Neuronal stem cell (in vitro differentiated cells): ENCODE data around the gene CYB561A3.

ENCODE experiments used
- DNase-seq: peaks from one replicate; pipeline ENCODE4 v3.0.0-alpha.2; 2013; ENCODE audit warnings: low spot score
- H2AFZ ChIP-seq: one replicate; pipeline ENCODE4 v1.6.1; 2013; ENCODE audit warnings: mild to moderate bottlenecking, low read length, inconsistent platforms
- H2AK5ac ChIP-seq: 2 replicates; pipeline ENCODE4 v1.6.1; 2013; ENCODE audit warnings: low read depth, mild to moderate bottlenecking, inconsistent platforms, low read length, moderate library complexity, mixed read lengths
- H2BK120ac ChIP-seq: 2 replicates; pipeline ENCODE4 v1.6.1; 2013; ENCODE audit warnings: low read depth, mild to moderate bottlenecking, inconsistent platforms, low read length, moderate library complexity, mixed read lengths
- H2BK12ac ChIP-seq: one replicate; pipeline ENCODE4 v1.6.1; 2013; ENCODE audit warnings: low read length, inconsistent platforms
- H2BK15ac ChIP-seq: 2 replicates; pipeline ENCODE4 v1.6.1; 2013; ENCODE audit warnings: mild to moderate bottlenecking, low read length, inconsistent platforms, mixed read lengths
- H2BK5ac ChIP-seq: one replicate; pipeline ENCODE4 v1.6.1; 2013; ENCODE audit warnings: inconsistent platforms, mild to moderate bottlenecking, low read length, moderate library complexity
- H3K14ac ChIP-seq: one replicate; pipeline ENCODE4 v1.6.1; 2013; ENCODE audit warnings: low read length, inconsistent platforms
- H3K18ac ChIP-seq: 2 replicates; pipeline ENCODE4 v1.6.1; 2013; ENCODE audit warnings: low read length, inconsistent platforms
- H3K23ac ChIP-seq: 2 replicates; pipeline ENCODE4 v1.6.1; 2013; ENCODE audit warnings: low read depth, mild to moderate bottlenecking, mixed read lengths, low read length, inconsistent platforms; ENCODE audit not compliant: poor library complexity
- H3K27ac ChIP-seq: replicated peaks from 3 replicates; pipeline ENCODE4 v1.5.1; 2013; ENCODE audit warnings: low read length, inconsistent platforms
- H3K27me3 ChIP-seq, 3 experiments: 2 replicates each; pipeline ENCODE4 v1.6.1; 2013; ENCODE audit warnings: low read length in 3 of 3, mild to moderate bottlenecking in 2 of 3, inconsistent platforms in 1 of 3, low read depth in 1 of 3, mixed read lengths in 1 of 3, moderate library complexity in 1 of 3; ENCODE audit not compliant: control insufficient read depth in 3 of 3, insufficient read depth in 3 of 3
- H3K36me3 ChIP-seq, 2 donors: replicated peaks in 1 of 2; 2 replicates each; pipeline ENCODE4 v1.6.1; 2013; ENCODE audit warnings: low read length in 2 of 2; ENCODE audit not compliant: control insufficient read depth in 2 of 2, insufficient read depth in 2 of 2
- H3K4ac ChIP-seq: 2 replicates; pipeline ENCODE4 v1.6.1; 2013; ENCODE audit warnings: inconsistent platforms, mild to moderate bottlenecking, low read length, moderate library complexity
- H3K4me1 ChIP-seq, 2 donors: 1 replicate in 1 of 2; 2 replicates in 1 of 2; pipeline ENCODE4 v1.6.1; 2013; ENCODE audit warnings: low read length in 2 of 2, low read depth in 1 of 2; ENCODE audit not compliant: control insufficient read depth in 2 of 2, insufficient read depth in 1 of 2
- H3K4me2 ChIP-seq: one replicate; pipeline ENCODE4 v1.6.1; 2013; ENCODE audit warnings: mild to moderate bottlenecking, low read length, inconsistent platforms; ENCODE audit not compliant: insufficient read depth, poor library complexity, severe bottlenecking
- H3K4me3 ChIP-seq, 2 donors: 2 replicates each; pipeline ENCODE4 v1.5.1; 2013; ENCODE audit warnings: low read length in 2 of 2, mild to moderate bottlenecking in 2 of 2, inconsistent platforms in 1 of 2, moderate library complexity in 1 of 2
- H3K79me1 ChIP-seq: one replicate; pipeline ENCODE4 v1.6.1; 2013; ENCODE audit warnings: low read depth, mild to moderate bottlenecking, inconsistent platforms, low read length, moderate library complexity
- H3K9ac ChIP-seq: one replicate; pipeline ENCODE4 v1.6.1; 2013; ENCODE audit warnings: mild to moderate bottlenecking, low read depth, low read length, inconsistent platforms; ENCODE audit not compliant: poor library complexity
- H3K9me3 ChIP-seq, 2 donors: replicated peaks in 1 of 2; 2 replicates each; pipeline versions ENCODE3 to v1.6.1; 2013; ENCODE audit warnings: low read length in 2 of 2, mild to moderate bottlenecking in 2 of 2, inconsistent platforms in 1 of 2, low read depth in 1 of 2, mixed read lengths in 1 of 2, moderate library complexity in 1 of 2; ENCODE audit not compliant: control insufficient read depth in 2 of 2, insufficient read depth in 1 of 2
- H4K8ac ChIP-seq: one replicate; pipeline ENCODE4 v1.6.1; 2013; ENCODE audit warnings: low read depth, mild to moderate bottlenecking, inconsistent platforms, low read length, moderate library complexity
- H4K91ac ChIP-seq: one replicate; pipeline ENCODE4 v1.6.1; 2013; ENCODE audit warnings: low read length, low read depth, mild to moderate bottlenecking, inconsistent platforms; ENCODE audit not compliant: poor library complexity
- WGBS, 2 donors: extraction: QIAGEN DNeasy Blood & Tissue Kit; methylation state at CpG; one replicate each; pipeline ENCODE4 v1.1.7; 2013; ENCODE audit warnings: missing lambda C conversion rate in 2 of 2, mixed read lengths in 1 of 2; ENCODE audit not compliant: insufficient read length in 2 of 2, insufficient replicate concordance in 1 of 2; ENCODE audit errors: extremely low coverage in 2 of 2; 5-methylcytosine and 5-hydroxymethylcytosine counted together

The CYB561A3 gene

DNA sequence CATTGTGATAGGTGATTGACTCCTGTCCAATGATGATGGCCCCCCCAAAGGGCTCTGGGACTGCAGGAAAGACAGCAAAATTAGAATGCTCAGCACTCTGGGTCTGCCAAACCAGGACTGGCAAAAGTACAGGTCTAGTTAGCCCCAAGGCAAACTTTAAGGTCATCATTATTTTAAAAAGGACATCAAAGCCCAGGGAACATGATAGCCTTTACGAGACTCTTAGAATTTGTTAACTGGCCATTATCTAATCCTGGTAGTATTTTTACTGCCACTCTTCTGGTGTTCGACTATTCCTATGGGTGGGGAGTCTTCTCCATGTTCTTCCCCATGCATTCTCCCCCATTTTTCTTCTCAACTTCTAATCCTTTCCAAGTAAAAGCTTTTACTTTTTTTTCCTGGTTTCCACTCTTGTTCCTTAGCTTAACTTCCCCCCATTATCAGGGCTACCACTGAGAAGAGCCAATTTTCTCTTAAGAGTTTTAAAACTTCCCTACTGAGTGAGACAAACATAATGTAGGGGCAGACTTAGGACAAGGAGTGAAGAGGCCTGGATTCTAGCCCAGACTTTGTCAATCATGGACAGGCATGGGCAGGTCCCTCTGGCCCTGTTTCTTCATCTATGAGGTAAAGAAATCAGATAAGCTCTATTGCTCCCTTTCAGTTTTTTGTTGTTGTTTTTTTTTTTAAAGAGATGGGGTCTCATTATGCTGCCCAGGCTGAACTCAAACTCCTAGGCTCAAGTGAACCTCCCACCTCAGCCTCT lies 35.9 kb downstream of the CYB561A3 start:
- no CpG with 5 or more reads among the region's 2 CpGs for WGBS, 2 donors
- peaks cover 3% of the 10 kb centered on the region for H3K79me1 ChIP-seq
- no peaks in the 10 kb centered on the region for H3K4me1 ChIP-seq
- peaks cover 38 to 97% of the 10 kb centered on the region in 2 donors for H3K36me3 ChIP-seq
- H3K27ac ChIP-seq, result no peak overlapping the region
- no peak overlapping the region for H2BK5ac ChIP-seq
- H3K23ac ChIP-seq, result no peak overlapping the region
- H4K8ac ChIP-seq, result no peak overlapping the region
- H3K9me3 ChIP-seq, result no peaks in the 10 kb centered on the region
- H4K91ac ChIP-seq, result no peak overlapping the region
- H3K4me3 ChIP-seq, result no peak overlapping the region
- H3K4ac ChIP-seq, result no peak overlapping the region
- H3K14ac ChIP-seq, result no peak overlapping the region
- H2AFZ ChIP-seq, result no peak overlapping the region
- H2BK12ac ChIP-seq, result no peak overlapping the region
- no peak overlapping the region for H2BK120ac ChIP-seq
- no peak overlapping the region for H2AK5ac ChIP-seq
- H3K27me3 ChIP-seq, result no peaks in the 10 kb centered on the region
- no peak overlapping the region for H3K4me2 ChIP-seq
- no peak overlapping the region for H3K18ac ChIP-seq
- no peak for DNase-seq
- no peak overlapping the region for H3K9ac ChIP-seq
- no peak overlapping the region for H2BK15ac ChIP-seq

DNA sequence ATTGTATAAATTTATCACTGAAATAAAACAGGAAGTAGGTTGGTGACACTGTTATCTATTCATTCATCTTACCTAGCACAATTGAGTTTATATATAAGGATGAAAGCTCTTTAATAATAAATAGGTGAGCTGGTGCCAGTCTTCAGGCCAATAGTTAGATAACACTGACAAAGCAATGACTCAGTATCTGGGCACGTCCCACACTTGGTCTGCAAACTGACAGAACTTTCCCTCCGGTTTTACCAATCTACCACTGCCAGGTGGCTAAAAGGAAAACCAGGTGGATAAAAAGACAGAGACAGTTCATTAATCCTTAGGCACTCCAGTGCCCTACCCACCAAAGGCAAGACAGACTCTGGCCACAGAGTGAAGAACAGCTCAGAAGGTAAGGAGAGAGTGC lies 46.4 kb downstream of the CYB561A3 start:
- Histone ChIP-seq H3K36me3 (peaks cover 42 to 93% of the 10 kb centered on the region in 2 donors), H2AK5ac (no peak overlapping the region), H2BK120ac (no peak overlapping the region), H3K14ac (no peak overlapping the region), H4K91ac (no peak overlapping the region), H2BK5ac (no peak overlapping the region), H3K18ac (no peak overlapping the region), H3K4ac (no peak overlapping the region), H3K4me2 (no peak overlapping the region), H3K27me3 (no peaks in the 10 kb centered on the region), H3K9ac (no peak overlapping the region), H3K27ac (no peak overlapping the region), H3K23ac (no peak overlapping the region), H2AFZ (no peak overlapping the region), H4K8ac (no peak overlapping the region), H3K9me3 (no peaks in the 10 kb centered on the region), H3K4me1 (no peaks in the 10 kb centered on the region), H2BK12ac (no peak overlapping the region), H3K79me1 (peaks cover 4% of the 10 kb centered on the region), H2BK15ac (no peak overlapping the region), H3K4me3 (no peak overlapping the region)
- no CpG with 5 or more reads among the region's 2 CpGs for WGBS, 2 donors
- no peak for DNase-seq

DNA sequence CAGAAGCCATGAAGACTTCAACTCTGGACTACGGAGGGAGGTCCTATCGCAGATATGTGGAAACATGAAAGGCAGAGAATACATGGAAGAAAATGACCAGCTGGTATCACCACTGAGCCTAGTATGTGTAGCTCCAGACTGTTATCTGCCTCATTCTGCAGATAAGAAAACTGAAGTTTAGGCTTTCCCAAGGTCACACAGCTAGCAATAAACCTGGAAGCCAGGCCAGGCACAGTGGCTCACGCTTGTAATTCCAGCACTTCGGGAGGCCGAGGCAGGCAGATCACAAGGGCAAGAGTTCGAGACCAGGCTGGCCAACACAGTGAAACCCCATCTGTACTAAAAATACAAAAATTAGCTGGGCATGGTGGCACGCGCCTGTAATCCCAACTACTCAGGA lies 50.9 kb downstream of the CYB561A3 start:
- Histone ChIP-seq H3K4me2 (no peak overlapping the region), H4K8ac (no peak overlapping the region), H3K9ac (no peak overlapping the region), H3K14ac (no peak overlapping the region), H2BK15ac (no peak overlapping the region), H3K27me3 (no peaks in the 10 kb centered on the region), H3K4ac (no peak overlapping the region), H3K23ac (no peak overlapping the region), H3K18ac (no peak overlapping the region), H2AFZ (no peak overlapping the region), H4K91ac (no peak overlapping the region), H2BK12ac (no peak overlapping the region), H2BK120ac (no peak overlapping the region), H3K9me3 (no peaks in the 10 kb centered on the region), H3K4me3 (no peak overlapping the region), H3K36me3 (peaks cover 61 to 99% of the 10 kb centered on the region in 2 donors), H3K27ac (no peak overlapping the region), H2BK5ac (no peak overlapping the region), H2AK5ac (no peak overlapping the region), H3K79me1 (no peaks in the 10 kb centered on the region), H3K4me1 (no peaks in the 10 kb centered on the region)
- DNase-seq, result no peak
- WGBS, 2 donors, result no CpG with 5 or more reads among the region's 8 CpGs

DNA sequence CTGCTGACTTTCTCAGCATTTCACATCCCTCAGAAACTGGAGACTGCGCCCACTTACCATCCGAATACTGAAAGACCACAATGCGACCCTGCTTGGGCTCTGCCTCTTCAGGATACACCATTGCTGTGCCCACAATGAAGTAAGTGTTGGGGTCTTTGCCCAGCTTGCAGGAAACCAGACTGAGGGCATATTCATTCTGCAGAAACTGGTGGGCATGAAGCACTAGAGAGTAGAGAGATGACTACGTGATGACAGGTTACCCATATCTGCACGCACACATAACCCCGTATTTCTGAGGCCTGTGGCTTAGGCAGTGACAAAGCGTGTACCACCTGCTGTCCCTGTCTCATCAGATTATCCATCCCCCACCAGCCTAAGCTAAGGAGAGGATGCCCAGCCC lies 51.9 kb downstream of the CYB561A3 start:
- DNase-seq, result no peak
- Histone ChIP-seq H4K8ac (no peak overlapping the region), H2AFZ (no peak overlapping the region), H3K79me1 (no peaks in the 10 kb centered on the region), H3K27me3 (no peaks in the 10 kb centered on the region), H3K4me1 (no peaks in the 10 kb centered on the region), H3K4me2 (no peak overlapping the region), H3K23ac (no peak overlapping the region), H3K9ac (no peak overlapping the region), H2BK15ac (no peak overlapping the region), H3K27ac (no peak overlapping the region), H3K36me3 (peaks cover 62 to 99% of the 10 kb centered on the region in 2 donors), H3K4ac (no peak overlapping the region), H3K4me3 (no peak overlapping the region), H4K91ac (no peak overlapping the region), H2BK120ac (no peak overlapping the region), H2AK5ac (no peak overlapping the region), H3K18ac (no peak overlapping the region), H2BK5ac (no peak overlapping the region), H2BK12ac (no peak overlapping the region), H3K9me3 (no peaks in the 10 kb centered on the region), H3K14ac (no peak overlapping the region)
- whole genome bisulfite sequencing, 2 donors, result no CpG with 5 or more reads among the region's 7 CpGs
